Measurements from ENCODE around the gene CCDC112.

- TF ChIP-seq CTCF (conservative IDR thresholded peaks at IDR 0.05; ENCODE audit: low read length) (no peak), EZH2phosphoT487 (IDR thresholded peaks at IDR 0.05; ENCODE audit: borderline replicate concordance, low read depth, low read length) (no peak)
These were observed 21.3 kb upstream of the CCDC112 start for GRCh38 chr5:115317736-115318135.
